PFSK-1 (cell line): Measurements from ENCODE around the gene ASS1.

Experiments used
- POLR2AphosphoS5 ChIP-seq: IDR thresholded peaks from 2 replicates; pipeline ENCODE4 v1.6.1; 2012; ENCODE audit warnings: low read depth, mild to moderate bottlenecking, control low read depth, low read length, moderate library complexity
- REST ChIP-seq, 2 experiments: IDR thresholded peaks; 2 replicates each; pipeline versions ENCODE4 v1.6.1 to v1.8.0; 2011 to 2012; ENCODE audit warnings: low read depth in 2 of 2, low read length in 2 of 2, control low read depth in 1 of 2, inconsistent platforms in 1 of 2, mild to moderate bottlenecking in 1 of 2, moderate library complexity in 1 of 2; ENCODE audit not compliant: insufficient read depth in 1 of 2

- TF ChIP-seq REST (IDR thresholded peaks at IDR 0.05; ENCODE audit: insufficient read depth in 1 of 2, low read depth in 2 of 2, low read length in 2 of 2) (no peak), POLR2AphosphoS5 (no peak)
These were observed 2.5 kb downstream of the ASS1 start for GRCh38 chr9:130447193-130447816.
